K562 (cell line): ENCODE results near the gene ZNF598. TPM values are rescaled to one million over a fixed set of nuclear protein-coding genes. Genes with fewer than 3 reads are reported as not detected.

Source experiments
- ATAC-seq: fragments of 200-7000 bp; cut with Tn5 transposase; 3 replicates; pipeline ENCODE4 v1.9.1; 2020; ENCODE audit warnings: moderate library complexity
- BruUV-seq: library from RNA; stranded (reverse); fragments of 400-500 nt; replicated peaks from 2 replicates; lab custom pipeline; 2021; lab: Mats Ljungman, UMichigan
- CTCF ChIA-PET: fragments of 300-600 bp; formaldehyde crosslinking; extraction: SDS; loops from one replicate; lab custom pipeline; 2021; ENCODE audit warnings: low intra/inter-chr PET ratio; lab: Yijun Ruan, JAX
- POLR2A ChIA-PET: fragments of 300-600, 350-650 bp; sonication (Branson Sonifier 250); formaldehyde crosslinking; extraction: SDS; loops from one replicate; lab custom pipeline; 2021; ENCODE audit warnings: antibody characterized with exemption, inconsistent platforms; lab: Yijun Ruan, JAX
- DNase-seq, 4 experiments: peaks; one replicate each; pipeline versions ENCODE4 v3.0.0 to v3.0.0-alpha.2; 2011 to 2018; ENCODE audit warnings: low spot score in 3 of 4, mixed read lengths in 3 of 4; ENCODE audit errors: extremely low read depth in 1 of 4
- FAIRE-seq: peaks from 2 replicates; lab custom pipeline; 2011; peaks lifted over from hg19 to GRCh38; lab: Jason Lieb, UNC
- H2AFZ ChIP-seq: 2 replicates; pipeline ENCODE4 v1.6.0; 2011; ENCODE audit warnings: low read depth, low read length, control low read depth, inconsistent platforms
- H3K27ac ChIP-seq: fragments of 200-600 bp; 3 replicates; pipeline ENCODE4 v1.8.0; 2011; ENCODE audit warnings: low read depth, mild to moderate bottlenecking, control low read depth, inconsistent platforms, low read length, moderate library complexity, mixed read lengths; ENCODE audit errors: extremely low read depth
- H3K27me3 ChIP-seq, 2 experiments: fragments of 300-600 bp in 1 of 2; 2 replicates in 1 of 2; 3 replicates in 1 of 2; pipeline versions ENCODE4 v1.6.0 to v1.8.0; 2011; ENCODE audit warnings: inconsistent platforms in 2 of 2, low read length in 2 of 2, mild to moderate bottlenecking in 1 of 2, mixed read lengths in 1 of 2, moderate library complexity in 1 of 2; ENCODE audit not compliant: control insufficient read depth in 2 of 2, insufficient read depth in 2 of 2
- H3K36me3 ChIP-seq: fragments of 300-600 bp; 3 replicates; pipeline ENCODE4 v1.8.0; 2011; ENCODE audit warnings: mild to moderate bottlenecking, low read length, inconsistent platforms; ENCODE audit not compliant: control insufficient read depth, insufficient read depth
- H3K4me1 ChIP-seq, 2 experiments: fragments of 200-600 bp in 1 of 2; replicated peaks in 1 of 2; 2 replicates in 1 of 2; 3 replicates in 1 of 2; pipeline versions ENCODE4 v1.5.1 to v1.8.0; 2011; ENCODE audit warnings: inconsistent platforms in 2 of 2, low read length in 2 of 2, mild to moderate bottlenecking in 1 of 2, mixed read lengths in 1 of 2, moderate library complexity in 1 of 2; ENCODE audit not compliant: control insufficient read depth in 2 of 2, insufficient read depth in 2 of 2
- H3K4me2 ChIP-seq: 2 replicates; pipeline ENCODE4 v1.6.1; 2011; ENCODE audit warnings: low read length, control low read depth, inconsistent platforms, mixed read lengths; ENCODE audit not compliant: insufficient read depth
- H3K4me3 ChIP-seq: fragments of 200-600 bp; sonication (generic), shearing (Covaris generic); 2 replicates; pipeline ENCODE4 v1.5.1; 2016; ENCODE audit warnings: control low read depth, inconsistent platforms
- H3K79me2 ChIP-seq: fragments of 200-600 bp; 3 replicates; pipeline ENCODE4 v1.8.0; 2011; ENCODE audit warnings: low read length, inconsistent platforms; ENCODE audit not compliant: control insufficient read depth, insufficient read depth
- H3K9ac ChIP-seq, 2 experiments: 2 replicates each; pipeline versions ENCODE4 v1.6.0 to v1.6.1; 2011; ENCODE audit warnings: low read depth in 2 of 2, low read length in 2 of 2, control low read depth in 1 of 2, inconsistent platforms in 1 of 2, mild to moderate bottlenecking in 1 of 2, mixed read lengths in 1 of 2; ENCODE audit not compliant: insufficient read depth in 1 of 2
- H3K9me1 ChIP-seq: one replicate; pipeline ENCODE4 v1.6.0; 2011; ENCODE audit warnings: inconsistent platforms, mild to moderate bottlenecking, low read length, moderate library complexity; ENCODE audit not compliant: control insufficient read depth, insufficient read depth
- H3K9me3 ChIP-seq: replicated peaks from 2 replicates; pipeline ENCODE4 v1.5.1; 2011; ENCODE audit warnings: low read depth, low read length, inconsistent platforms; ENCODE audit not compliant: control insufficient read depth, insufficient read depth
- H4K20me1 ChIP-seq: replicated peaks from 2 replicates; pipeline ENCODE4 v1.6.1; 2011; ENCODE audit warnings: low read length, inconsistent platforms, mixed read lengths; ENCODE audit not compliant: control insufficient read depth, insufficient read depth
- BHLHE40 ChIP-seq: IDR thresholded peaks from 2 replicates; pipeline ENCODE4 v1.6.1; 2011; ENCODE audit warnings: low read length, improper control_type of control experiment
- BRF2 ChIP-seq: IDR thresholded peaks from 3 replicates; pipeline ENCODE4 v1.6.1; 2011; ENCODE audit warnings: borderline replicate concordance, mild to moderate bottlenecking; ENCODE audit not compliant: insufficient read length, insufficient read depth
- ELK3 ChIP-seq: fragments of 450-650 bp; formaldehyde crosslinking; IDR thresholded peaks from 2 replicates; pipeline ENCODE4 v1.4.0; 2020; ENCODE audit warnings: mild to moderate bottlenecking
- HNRNPL ChIP-seq: fragments of 200-400 bp; formaldehyde crosslinking; IDR thresholded peaks from 2 replicates; pipeline ENCODE4 v1.6.1; 2017; ENCODE audit warnings: low read depth, mild to moderate bottlenecking, low read length
- MCM7 ChIP-seq, 2 experiments: fragments of 450-650 bp; IDR thresholded peaks; 2 replicates each; pipeline ENCODE4 v1.6.1; 2016 to 2018
- NR2C1 ChIP-seq, 2 experiments: fragments of 450-650 bp; IDR thresholded peaks; 2 replicates each; pipeline ENCODE4 v1.6.1; 2017; ENCODE audit warnings: mild to moderate bottlenecking in 2 of 2, antibody characterized with exemption in 1 of 2, inconsistent platforms in 1 of 2, missing compliant biosample characterization in 1 of 2, missing genetic modification characterization in 1 of 2
- PYGO2 ChIP-seq: fragments of 450-650 bp; IDR thresholded peaks from 2 replicates; pipeline ENCODE4 v1.6.1; 2016; ENCODE audit warnings: mild to moderate bottlenecking, missing genetic modification characterization, moderate library complexity, missing compliant biosample characterization
- RBFOX2 ChIP-seq: fragments of 200-400 bp; formaldehyde crosslinking; IDR thresholded peaks from 2 replicates; pipeline ENCODE4 v1.6.1; 2017; ENCODE audit warnings: low read depth, mild to moderate bottlenecking, low read length, moderate library complexity
- RBM15 ChIP-seq: fragments of 200-400 bp; formaldehyde crosslinking; IDR thresholded peaks from 2 replicates; pipeline ENCODE4 v1.6.1; 2018; ENCODE audit warnings: mild to moderate bottlenecking, low read length, moderate library complexity; ENCODE audit not compliant: insufficient read depth
- RFX7 ChIP-seq: fragments of 250-450 bp; sonication (Bioruptor Pico); IDR thresholded peaks from 2 replicates; pipeline ENCODE4 v1.5.1; 2021; ENCODE audit warnings: mild to moderate bottlenecking
- ZBED1 ChIP-seq: IDR thresholded peaks from 2 replicates; pipeline ENCODE4 v1.6.1; 2014
- ZBTB26 ChIP-seq: fragments of 450-650 bp; formaldehyde crosslinking; IDR thresholded peaks from 2 replicates; pipeline ENCODE4 v1.4.0; 2022; ENCODE audit warnings: missing genetic modification characterization
- WGBS: fragments of 100-300 bp; shearing (Covaris generic); methylation state at CpG from one replicate; pipeline ENCODE4 v1.1.6; 2016; ENCODE audit warnings: low coverage, mixed read lengths; ENCODE audit not compliant: insufficient coverage; ENCODE audit errors: missing lambda C conversion rate; 5-methylcytosine and 5-hydroxymethylcytosine counted together
- in situ Hi-C: fragments of 300-500 bp; cut with MboI; formaldehyde crosslinking; loops from 4 replicates; pipeline ENCODE4 v1.15.0; 2018; ENCODE audit warnings: inconsistent platforms, mixed read lengths
- intact Hi-C: fragments of 100-400 bp; cut with micrococcal nuclease; formaldehyde crosslinking; loops from 2 replicates; pipeline ENCODE4 v1.14.2; 2022
- polyA plus RNA-seq, 8 experiments: library from polyadenylated mRNA; depleted of rRNA in 4 of 8; stranded (reverse) in 5 of 8; unstranded in 3 of 8; fragments of >200 nt; fragmentation: Nextera tagmentation in 2 of 8; fragmentation: Illumina TruSeq in 1 of 8; extraction: Ambion mirVana in 2 of 8; extraction: Trizol in 1 of 8; gene quantifications; 2 replicates each; pipeline versions ENCODE4 v1.2.1 to v1.2.3, GENCODE V29; 2011 to 2014; ENCODE audit warnings: inconsistent platforms in 1 of 8, missing spikeins in 1 of 8
- total RNA-seq, 7 experiments: library from RNA; depleted of rRNA in 6 of 7; stranded (reverse); fragments of >200 nt in 6 of 7; fragmentation: Illumina TruSeq in 2 of 7; extraction: Trizol in 2 of 7; gene quantifications; 2 replicates each; pipeline versions ENCODE4 v1.2.1 to v1.2.3, GENCODE V29; 2011 to 2021; ENCODE audit warnings: low replicate concordance in 1 of 7

ZNF598 gene
- total and polyA plus RNA-seq, 9 of the 15 experiments (the other 6 are each of a cell fraction or from before 2014, with no cell fraction given) = 0.11 to 115 (median 29.6) TPM

GRCh38 chr16:2036200-2036966, 26.8 kb upstream of the ZNF598 start:
- peaks cover 14 to 91% of the 10 kb centered on the region in 2 experiments for H3K4me1 ChIP-seq
- WGBS = 93% methylated on average over 28 of the region's 47 CpGs
- in situ Hi-C loops (no loop called here), intact Hi-C loops (no loop called here)
- no peaks in the 10 kb centered on the region for H4K20me1 ChIP-seq
- peak overlapping the region in 1 of 2 experiments; percentile 81; a peak in 2 of 4 replicates for H3K9ac ChIP-seq
- CTCF ChIA-PET = no interaction called here
- FAIRE-seq (no peak), DNase-seq (no peak), ATAC-seq (no peak)
- BruUV-seq = no TSS peak
- no peaks in the 10 kb centered on the region for H3K27me3 ChIP-seq
- H3K9me1 ChIP-seq = no peaks in the 10 kb centered on the region
- H3K4me2 ChIP-seq = no peak overlapping the region
- no peak overlapping the region for H2AFZ ChIP-seq
- H3K9me3 ChIP-seq = no peaks in the 10 kb centered on the region
- POLR2A ChIA-PET = interaction anchor here (1.1 kb wide), 1 partner anchor 19 kb away, joined by 3 read pairs; no protein-coding TSS in a partner anchor
- no peak overlapping the region for H3K27ac ChIP-seq
- peaks cover 16% of the 10 kb centered on the region; the same call in 1 of the 3 replicates for H3K36me3 ChIP-seq
- H3K4me3 ChIP-seq = no peak overlapping the region
- H3K79me2 ChIP-seq = peaks cover 8% of the 10 kb centered on the region; the same call in 1 of the 3 replicates
- no peak for TF ChIP-seq RBM15
- no peak for TF ChIP-seq RFX7 (CRISPR knock-in tag)
- no peak for TF ChIP-seq ELK3
- no peak for TF ChIP-seq PYGO2 (tag)
- TF ChIP-seq BRF2 = no peak
- TF ChIP-seq MCM7 (IDR thresholded peaks at IDR 0.05) = no peak
- no peak for TF ChIP-seq NR2C1 (IDR thresholded peaks at IDR 0.05)
- no peak for TF ChIP-seq NR2C1 (tag; IDR thresholded peaks at IDR 0.05)
- TF ChIP-seq HNRNPL = 0 out of 2 replicates have a peak, but pooled peaks have one; percentile 17
- no peak for TF ChIP-seq BHLHE40
- peak; percentile 40; the same call in 1 of the 2 replicates for TF ChIP-seq RBFOX2
- TF ChIP-seq ZBTB26 (CRISPR knock-in tag) = no peak
- no peak for TF ChIP-seq ZBED1
